Brain microvascular endothelial cell (primary cell): ENCODE data around the gene TMPRSS15.

Experiments used
- DNase-seq: peaks from one replicate; pipeline ENCODE4 v3.0.0-alpha.2; 2020
- H3K27ac ChIP-seq: fragments of 250-450 bp; sonication (Bioruptor Pico); 2 replicates; pipeline ENCODE4 v1.5.1; 2020; ENCODE audit warnings: mild to moderate bottlenecking, moderate library complexity
- H3K27me3 ChIP-seq: fragments of 250-450 bp; sonication (Bioruptor Pico); replicated peaks from 2 replicates; pipeline ENCODE4 v1.5.1; 2020; ENCODE audit warnings: mild to moderate bottlenecking
- H3K36me3 ChIP-seq: fragments of 250-450 bp; sonication (Bioruptor Pico); replicated peaks from 2 replicates; pipeline ENCODE4 v1.5.1; 2020; ENCODE audit warnings: mild to moderate bottlenecking
- H3K4me3 ChIP-seq: 2 replicates; pipeline ENCODE4 v1.5.1; 2011; ENCODE audit warnings: low read depth, mild to moderate bottlenecking, control low read depth, low read length, moderate library complexity
- in situ Hi-C: cut with HindIII; loops from 2 replicates; pipeline ENCODE4 v1.10.0; 2017; ENCODE audit warnings: low sequenced_read_pairs, low pct_ligation_motif_present
- TF ChIP-seq, protein P1 (sequence below): IDR thresholded peaks from 2 replicates; pipeline ENCODE4 v1.5.1; 2011; ENCODE audit warnings: low read depth, mild to moderate bottlenecking, moderate library complexity, low read length, control low read depth, inconsistent platforms; ENCODE audit errors: missing control alignments

The TMPRSS15 gene

DNA sequence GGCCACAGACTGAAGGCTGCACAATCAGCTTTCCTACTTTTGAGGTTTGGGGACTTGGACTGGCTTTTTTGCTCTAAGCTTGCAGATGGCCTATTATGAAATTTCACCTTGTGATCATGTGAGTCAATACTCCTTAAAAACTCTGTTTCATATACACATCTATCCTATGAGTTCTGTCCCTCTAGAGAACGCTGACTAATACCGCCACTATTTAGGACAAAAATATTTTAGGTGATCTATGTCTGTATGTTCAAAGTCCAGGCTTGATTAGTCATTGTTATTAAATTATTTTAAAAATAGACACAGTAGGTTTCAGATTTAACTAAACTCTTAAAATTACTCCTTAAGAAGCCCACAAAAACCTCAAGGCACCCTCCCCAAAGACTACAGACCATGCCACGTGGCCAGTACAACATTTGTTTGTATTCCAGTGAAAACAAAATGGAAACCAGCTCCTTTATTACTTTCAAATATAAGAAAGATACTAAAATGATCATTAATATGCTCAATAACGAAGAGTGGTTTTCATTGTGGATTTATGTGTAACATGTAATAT, 63.1 kb downstream of the TMPRSS15 start:
- Histone ChIP-seq H3K36me3 (no peaks in the 10 kb centered on the region), H3K27ac (no peak overlapping the region), H3K27me3 (no peaks in the 10 kb centered on the region), H3K4me3 (no peak overlapping the region)
- in situ Hi-C loops: no loop called here
- TF ChIP-seq, protein P1, sequence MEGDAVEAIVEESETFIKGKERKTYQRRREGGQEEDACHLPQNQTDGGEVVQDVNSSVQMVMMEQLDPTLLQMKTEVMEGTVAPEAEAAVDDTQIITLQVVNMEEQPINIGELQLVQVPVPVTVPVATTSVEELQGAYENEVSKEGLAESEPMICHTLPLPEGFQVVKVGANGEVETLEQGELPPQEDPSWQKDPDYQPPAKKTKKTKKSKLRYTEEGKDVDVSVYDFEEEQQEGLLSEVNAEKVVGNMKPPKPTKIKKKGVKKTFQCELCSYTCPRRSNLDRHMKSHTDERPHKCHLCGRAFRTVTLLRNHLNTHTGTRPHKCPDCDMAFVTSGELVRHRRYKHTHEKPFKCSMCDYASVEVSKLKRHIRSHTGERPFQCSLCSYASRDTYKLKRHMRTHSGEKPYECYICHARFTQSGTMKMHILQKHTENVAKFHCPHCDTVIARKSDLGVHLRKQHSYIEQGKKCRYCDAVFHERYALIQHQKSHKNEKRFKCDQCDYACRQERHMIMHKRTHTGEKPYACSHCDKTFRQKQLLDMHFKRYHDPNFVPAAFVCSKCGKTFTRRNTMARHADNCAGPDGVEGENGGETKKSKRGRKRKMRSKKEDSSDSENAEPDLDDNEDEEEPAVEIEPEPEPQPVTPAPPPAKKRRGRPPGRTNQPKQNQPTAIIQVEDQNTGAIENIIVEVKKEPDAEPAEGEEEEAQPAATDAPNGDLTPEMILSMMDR: no peak
- no peak for DNase-seq

DNA sequence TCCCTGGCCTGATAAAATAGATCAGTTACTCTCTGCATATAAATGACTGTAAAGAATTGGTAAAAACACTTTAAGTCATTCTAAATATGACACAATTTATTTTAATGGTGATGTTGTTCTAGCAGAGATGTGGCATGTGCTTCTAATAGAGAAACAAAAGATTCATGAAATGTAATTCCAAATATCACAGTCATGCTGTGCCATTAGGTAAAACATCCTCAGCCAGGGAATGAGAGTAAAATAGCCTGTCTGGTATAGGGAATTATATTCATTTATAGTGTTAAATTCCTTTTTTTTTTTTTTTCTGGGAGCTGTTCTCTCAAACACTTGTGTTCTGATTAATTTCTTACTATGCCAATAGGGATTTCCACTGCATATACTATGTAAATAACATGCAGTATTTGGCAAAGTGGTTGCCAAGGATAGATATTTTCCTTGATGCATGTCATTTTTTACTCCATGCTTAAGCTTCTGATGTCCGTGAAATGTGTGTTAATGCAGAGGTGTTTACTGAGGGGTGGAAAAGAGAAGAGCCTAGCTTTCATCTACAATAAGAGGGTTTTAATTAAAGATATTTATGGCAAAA, 67.8 kb downstream of the TMPRSS15 start:
- no peak overlapping the region for H3K27ac ChIP-seq
- TF ChIP-seq, protein P1: no peak
- no peaks in the 10 kb centered on the region for H3K27me3 ChIP-seq
- DNase-seq: no peak
- H3K4me3 ChIP-seq: no peak overlapping the region
- H3K36me3 ChIP-seq: no peaks in the 10 kb centered on the region
- in situ Hi-C loops: no loop called here

DNA sequence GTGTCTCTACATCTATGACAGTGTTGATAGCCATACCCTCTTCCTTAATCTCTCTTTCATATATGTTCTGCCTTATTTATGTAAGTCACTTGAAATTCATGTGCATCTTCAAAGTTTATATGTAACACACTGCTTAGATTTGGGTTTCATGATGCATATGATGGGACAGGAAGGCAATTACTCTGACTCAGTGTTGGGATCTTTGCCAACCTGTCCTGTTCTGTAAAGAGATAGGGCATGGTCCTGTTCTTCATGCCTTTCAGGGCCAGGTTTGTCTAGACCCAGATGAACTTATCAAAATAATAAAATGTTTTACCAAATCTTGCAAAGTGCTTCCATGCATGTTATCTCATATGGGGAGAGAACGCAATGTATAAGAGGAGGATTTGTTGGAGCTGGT, 69.5 kb downstream of the TMPRSS15 start:
- H3K4me3 ChIP-seq: no peak overlapping the region
- TF ChIP-seq, protein P1: no peak
- no peaks in the 10 kb centered on the region for H3K27me3 ChIP-seq
- H3K27ac ChIP-seq: no peak overlapping the region
- in situ Hi-C loops: no loop called here
- no peaks in the 10 kb centered on the region for H3K36me3 ChIP-seq
- DNase-seq: no peak

DNA sequence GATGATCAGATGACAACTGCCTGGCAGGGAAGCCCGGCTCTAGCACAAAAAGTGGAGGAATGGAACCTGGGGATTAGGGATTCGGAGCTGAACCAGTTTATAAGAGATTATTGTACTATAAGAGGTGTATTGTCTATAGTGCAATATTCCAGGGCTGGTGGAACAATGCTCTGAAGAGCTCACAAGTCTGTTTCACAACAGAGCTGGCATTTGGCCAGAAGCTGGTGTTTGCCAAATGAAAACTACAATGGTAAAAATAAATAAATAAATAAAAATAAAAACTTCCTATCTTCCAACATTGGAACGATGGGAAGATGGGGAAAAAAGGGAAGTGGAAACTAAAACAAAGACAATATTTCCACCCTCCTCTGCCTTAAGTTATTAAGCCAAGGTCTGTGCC, 85.4 kb downstream of the TMPRSS15 start:
- no peaks in the 10 kb centered on the region for H3K27me3 ChIP-seq
- in situ Hi-C loops: no loop called here
- TF ChIP-seq, protein P1: no peak
- no peak overlapping the region for H3K4me3 ChIP-seq
- H3K27ac ChIP-seq: no peak overlapping the region
- H3K36me3 ChIP-seq: no peaks in the 10 kb centered on the region
- DNase-seq: no peak

DNA sequence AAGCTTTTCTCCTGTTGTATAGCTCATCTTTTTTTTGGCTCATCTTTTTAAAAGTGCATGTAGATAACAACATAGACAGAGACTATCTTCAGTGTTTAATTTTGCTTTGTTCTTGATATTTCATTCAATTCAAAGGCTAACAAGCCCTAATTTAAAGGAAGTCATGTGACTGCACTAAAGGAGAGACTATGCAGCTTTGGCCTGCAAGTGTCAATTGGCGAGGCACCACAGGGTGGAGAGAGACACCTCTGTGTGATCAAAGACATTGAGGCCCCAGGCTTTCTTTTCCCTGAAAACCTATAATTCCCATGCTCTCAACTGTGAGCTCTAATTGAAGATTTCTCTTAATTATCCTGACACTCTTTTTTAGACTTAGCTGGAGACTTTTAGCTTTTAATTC, 105.4 kb downstream of the TMPRSS15 start:
- no peaks in the 10 kb centered on the region for H3K27me3 ChIP-seq
- H3K4me3 ChIP-seq: no peak overlapping the region
- DNase-seq: no peak
- in situ Hi-C loops: no loop called here
- H3K36me3 ChIP-seq: no peaks in the 10 kb centered on the region
- no peak overlapping the region for H3K27ac ChIP-seq
- TF ChIP-seq, protein P1: no peak

DNA sequence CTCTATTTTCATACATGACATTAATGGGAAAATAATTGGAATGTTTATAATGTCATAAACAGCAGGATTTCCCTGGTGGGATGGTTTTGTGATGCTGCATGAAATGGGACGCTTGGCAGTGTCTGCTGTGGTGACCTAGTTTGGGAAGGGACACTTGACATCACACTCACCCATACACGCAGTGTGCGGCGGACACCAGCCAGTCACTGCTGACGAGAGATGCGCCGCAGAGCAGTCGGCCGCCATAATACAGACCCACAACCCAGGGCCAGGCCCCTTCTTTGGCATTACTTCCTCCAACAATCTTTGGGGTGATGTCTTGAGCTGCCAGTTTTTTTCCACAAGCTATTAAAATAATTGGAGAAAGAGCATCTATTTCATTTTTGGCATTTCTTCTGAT, 109.5 kb downstream of the TMPRSS15 start:
- no peak overlapping the region for H3K4me3 ChIP-seq
- H3K27ac ChIP-seq: no peak overlapping the region
- in situ Hi-C loops: no loop called here
- DNase-seq: no peak
- TF ChIP-seq, protein P1: no peak
- no peaks in the 10 kb centered on the region for H3K27me3 ChIP-seq
- H3K36me3 ChIP-seq: no peaks in the 10 kb centered on the region
